GM12801 (cell line): Measurements from ENCODE around the gene ATRN.

Source experiments
- CTCF ChIP-seq: IDR thresholded peaks from one replicate; pipeline ENCODE4 v1.5.1; 2011; ENCODE audit warnings: control low read depth; ENCODE audit not compliant: insufficient read length; ENCODE audit errors: extremely low read depth

ATRN gene

GRCh38 chr20:3652221-3652620, 181.4 kb downstream of the ATRN start:
- TF ChIP-seq CTCF: no peak

GRCh38 chr20:3652676-3653596, 182.1 kb downstream of the ATRN start:
- no peak for TF ChIP-seq CTCF

- TF ChIP-seq CTCF: no peak
These were observed 183.1 kb downstream of the ATRN start for GRCh38 chr20:3653921-3654320.

- TF ChIP-seq CTCF: no peak
These were observed 183.7 kb downstream of the ATRN start for GRCh38 chr20:3654326-3655130.

GRCh38 chr20:3655131-3655405, 184.2 kb downstream of the ATRN start:
- no peak for TF ChIP-seq CTCF

GRCh38 chr20:3658019-3658715, 187.3 kb downstream of the ATRN start:
- no peak for TF ChIP-seq CTCF
